Stimulated activated CD8-positive, alpha-beta memory T cell treated with anti-CD3 and anti-CD28 coated beads, Interleukin-15, amount 100 ng/mL, for 48 hours (primary cell): ENCODE results near the gene FZD7.

Experiments used
- DNase-seq, 2 donors: peaks; one replicate each; pipeline ENCODE4 v3.0.0-alpha.2; 2020; ENCODE audit warnings: low read depth in 2 of 2

FZD7 gene

DNA sequence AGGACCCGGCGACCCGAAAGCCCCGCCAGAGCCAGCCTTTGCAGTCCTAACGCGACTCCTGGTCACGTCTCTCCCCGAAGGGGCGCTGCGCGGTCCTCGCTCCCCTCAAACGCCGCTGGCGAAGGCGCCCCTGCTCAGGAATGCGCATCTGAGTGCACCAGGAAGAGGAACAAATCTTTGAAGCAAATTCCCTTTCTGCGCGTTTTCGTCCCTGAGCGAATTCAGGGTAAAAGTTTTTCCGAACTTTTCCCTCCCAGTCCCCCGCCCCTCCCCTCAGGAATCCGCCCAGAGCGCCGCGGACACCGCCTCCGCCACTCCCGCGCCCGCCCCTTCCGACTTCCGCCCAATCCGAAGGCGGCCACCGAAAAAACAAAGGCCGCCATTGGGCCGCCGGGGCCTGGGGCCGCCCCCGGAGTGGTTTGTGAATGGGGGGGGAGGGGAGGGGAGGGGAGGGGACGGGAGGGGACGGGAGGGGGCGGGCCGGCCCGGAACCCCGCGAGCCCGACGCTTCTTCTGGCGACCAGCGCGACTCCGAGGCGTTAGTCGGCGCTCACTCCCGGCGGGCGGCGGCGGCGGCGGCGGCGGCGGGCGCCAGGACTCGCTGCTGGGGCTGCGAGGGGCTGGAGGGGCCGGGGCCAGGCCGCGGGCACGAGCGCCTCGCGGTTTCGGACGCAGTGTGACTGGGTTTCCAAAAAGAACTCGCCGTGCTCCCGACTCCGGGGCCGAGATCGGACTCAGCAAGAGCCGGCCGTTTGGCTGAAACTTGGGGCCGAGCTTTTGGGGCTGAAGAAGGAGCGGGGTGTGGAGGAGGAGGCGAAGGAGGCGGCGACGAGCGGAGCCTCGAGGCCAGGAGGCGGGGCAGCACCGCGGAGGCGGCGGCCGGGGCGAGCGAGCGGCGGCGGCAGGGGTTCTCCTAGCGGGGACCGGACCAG lies at the start of gene FZD7:
TSS of gene FZD7 (plus strand) at position 539 of the 932 bp plus-strand sequence. CDS start 793 bp downstream, outside the sequence.
- peak; percentile 71 to 80 for DNase-seq

DNA sequence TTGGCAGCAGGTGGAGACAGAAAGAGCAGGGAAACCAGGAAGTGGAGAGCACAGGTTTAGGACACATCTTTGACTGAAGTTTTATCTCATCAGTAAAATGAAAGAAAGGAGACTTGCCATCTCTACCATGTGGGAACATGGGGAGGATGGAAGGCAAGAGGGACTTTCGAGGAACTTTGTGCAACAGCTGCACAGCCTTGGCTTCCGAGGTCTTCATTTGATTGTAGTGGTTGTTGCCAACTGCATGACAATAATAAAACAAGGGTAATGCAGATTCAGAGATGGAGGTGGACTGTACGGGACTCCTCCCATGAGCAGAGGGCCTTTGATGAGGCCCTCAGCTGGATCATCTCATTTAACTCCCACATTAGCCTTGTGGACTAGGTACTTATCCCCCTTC lies 49.3 kb upstream of the FZD7 start:
- no peak for DNase-seq

DNA sequence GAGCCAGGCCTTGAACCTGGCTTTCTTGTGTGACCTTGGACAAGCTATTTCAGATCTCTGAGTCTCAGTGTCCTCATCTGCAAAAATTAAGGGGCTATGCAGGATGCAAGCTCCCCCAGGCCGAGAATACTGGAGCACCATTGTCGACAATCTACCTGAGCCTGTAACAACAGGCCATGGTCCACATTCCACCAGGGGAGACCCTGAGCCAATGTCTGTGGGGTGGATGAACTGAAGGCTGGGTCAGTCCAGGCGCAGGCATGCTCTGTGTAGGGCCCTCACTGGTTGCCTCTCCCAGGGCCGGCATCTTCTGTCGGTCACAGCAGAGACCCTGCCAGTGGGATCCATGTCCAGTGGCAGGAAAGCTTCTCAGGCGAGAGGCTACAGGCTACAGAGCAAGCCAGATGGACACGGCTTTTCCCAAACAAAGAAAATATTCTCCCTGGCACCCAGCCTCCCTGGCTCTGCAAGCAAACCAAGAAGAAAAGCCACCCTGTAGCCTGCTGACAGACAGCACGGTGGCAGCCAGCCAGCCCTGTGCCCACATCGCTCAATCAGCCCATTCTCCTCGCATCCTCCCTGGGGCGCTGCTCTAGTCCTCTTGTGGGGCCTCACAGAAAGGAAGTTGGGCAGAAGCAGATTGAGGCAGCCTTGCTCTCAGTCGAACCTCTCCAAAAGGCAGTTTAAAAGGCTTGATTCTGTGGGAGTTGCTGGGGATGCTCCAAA lies 48.7 kb upstream of the FZD7 start:
- DNase-seq = no peak

DNA sequence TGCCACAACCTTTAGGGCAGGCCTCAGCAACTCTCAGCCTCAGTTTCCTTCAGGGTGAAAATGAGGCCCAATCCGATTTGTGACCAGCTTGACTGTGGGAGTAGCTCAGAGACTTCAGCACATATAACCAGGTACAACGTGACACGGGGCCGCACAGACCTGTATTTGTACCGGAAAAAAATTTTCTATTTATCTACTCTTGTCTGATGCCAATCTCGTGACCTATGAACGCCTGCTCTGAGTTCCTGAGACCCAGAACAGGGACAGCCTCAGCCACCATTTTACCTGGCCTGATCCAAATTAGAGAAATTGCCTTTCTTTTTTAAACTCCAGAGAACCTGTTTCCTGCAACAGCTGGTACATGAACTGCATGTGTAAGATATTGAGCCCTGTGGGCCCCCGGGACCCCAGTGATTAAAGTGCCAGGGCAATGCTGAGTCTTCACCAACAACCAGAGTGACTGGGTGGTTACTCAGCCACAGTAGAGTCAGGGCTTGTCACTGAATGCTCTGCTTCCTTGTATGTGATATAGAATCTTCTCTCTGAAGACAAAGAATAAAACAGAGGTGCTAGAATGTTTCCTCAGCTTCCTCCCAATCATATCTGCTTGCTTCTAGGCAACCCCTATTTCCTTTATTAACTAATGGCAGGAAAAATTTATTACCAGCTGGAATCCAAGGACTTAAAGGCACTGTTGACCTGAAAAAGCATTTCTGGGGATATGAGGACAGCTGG lies 47.8 kb upstream of the FZD7 start:
- DNase-seq = no peak

DNA sequence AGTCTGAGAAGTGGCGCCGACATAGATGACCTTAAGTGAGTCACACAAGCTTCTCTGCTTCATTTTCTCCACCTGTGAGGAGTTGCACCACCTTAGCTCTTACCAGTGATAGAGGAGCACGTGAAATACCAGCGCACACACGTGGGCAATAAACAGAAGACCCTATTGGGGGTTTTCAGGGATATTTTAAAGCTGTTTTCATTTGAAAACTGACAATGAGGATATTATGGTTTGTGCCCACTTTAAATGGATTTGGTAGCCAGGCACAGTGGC lies 47.3 kb upstream of the FZD7 start:
- no peak for DNase-seq

DNA sequence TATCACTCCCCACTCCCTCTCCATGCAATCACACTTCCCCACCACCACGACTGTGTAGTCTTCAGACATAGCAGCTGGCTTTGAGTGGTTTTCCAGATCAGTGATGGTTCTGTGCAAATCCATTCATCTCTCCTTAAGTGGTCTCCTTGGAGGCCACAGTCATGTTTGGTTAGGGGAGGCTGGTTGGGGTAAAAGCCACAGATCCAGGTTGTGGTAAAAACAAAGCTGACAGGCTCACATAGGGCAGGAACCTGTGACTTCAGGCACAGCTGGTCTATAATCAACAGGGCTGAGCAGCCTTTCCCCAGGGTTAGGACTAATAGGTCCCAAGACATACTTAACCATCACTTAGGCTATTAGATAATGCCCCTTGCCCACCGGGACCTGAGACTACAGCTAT lies 46.2 kb upstream of the FZD7 start:
- no peak for DNase-seq

DNA sequence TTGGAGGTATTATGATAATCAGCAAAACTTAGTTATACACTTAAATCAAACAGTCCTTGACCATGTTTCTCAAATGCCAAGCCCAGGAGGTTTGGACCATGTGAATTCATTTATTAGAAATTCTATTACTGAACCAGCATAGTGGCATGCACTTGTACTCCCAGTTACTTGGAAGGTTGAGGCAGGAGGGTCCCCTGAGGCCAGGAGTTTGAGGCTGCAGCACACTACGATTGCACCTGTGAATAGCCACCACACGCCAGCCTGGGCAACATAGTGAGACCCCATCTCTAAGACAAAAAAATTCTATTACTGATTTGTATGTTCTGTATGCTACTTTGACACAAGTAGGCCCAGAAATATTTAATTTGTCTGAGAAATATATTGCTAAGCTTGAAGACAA lies 43.6 kb upstream of the FZD7 start:
- DNase-seq = no peak

DNA sequence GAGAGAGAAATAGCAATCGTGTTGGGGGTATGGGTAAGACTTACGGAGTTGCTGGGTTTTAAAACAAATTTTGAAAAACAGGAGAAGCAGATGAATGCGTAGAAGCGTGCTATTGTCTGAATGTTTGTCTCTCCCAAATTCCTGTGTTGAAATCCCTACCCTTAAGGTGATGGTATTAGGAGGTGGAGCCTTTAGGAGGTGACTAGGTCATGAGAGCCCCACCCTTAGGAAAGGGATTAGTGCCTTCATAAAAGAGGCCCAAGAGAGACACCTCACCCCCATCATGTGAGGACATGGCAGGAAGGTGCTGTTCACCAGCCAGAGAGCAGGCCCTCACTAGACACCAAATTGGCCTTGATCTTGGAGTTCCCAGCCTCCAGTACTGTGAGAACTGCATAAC lies 40.7 kb upstream of the FZD7 start:
- DNase-seq = no peak

DNA sequence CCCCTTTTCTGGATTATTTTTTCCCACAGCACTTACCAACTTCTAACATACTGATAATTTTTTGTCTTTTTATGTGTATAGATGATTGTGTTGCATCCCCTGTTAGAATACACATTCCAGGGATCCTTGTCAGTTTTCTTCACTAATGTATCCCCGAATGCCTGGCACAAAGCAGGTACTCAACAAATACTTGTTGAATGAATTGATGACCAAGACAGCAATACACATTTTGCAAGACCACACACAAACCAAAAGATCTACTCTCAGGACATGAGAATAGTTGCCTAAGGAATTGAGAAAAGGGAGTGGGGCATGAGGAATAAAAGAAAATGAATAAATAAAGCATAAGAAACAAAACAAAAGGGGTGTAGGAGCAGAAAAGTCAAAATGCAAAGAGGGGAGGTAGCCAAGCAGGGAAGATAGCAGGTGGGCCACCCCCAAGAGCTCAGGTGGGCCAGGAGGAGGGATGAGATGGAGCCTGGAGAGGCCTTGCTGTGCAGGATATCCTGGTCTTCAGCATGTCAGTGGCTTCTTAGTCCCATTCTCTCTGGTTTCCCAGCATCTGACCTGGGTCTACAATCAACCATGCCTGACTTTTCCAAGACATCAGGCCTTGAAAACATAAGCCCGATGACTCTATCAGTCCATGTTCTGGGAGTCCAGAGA lies 38.5 kb upstream of the FZD7 start:
- no peak for DNase-seq

DNA sequence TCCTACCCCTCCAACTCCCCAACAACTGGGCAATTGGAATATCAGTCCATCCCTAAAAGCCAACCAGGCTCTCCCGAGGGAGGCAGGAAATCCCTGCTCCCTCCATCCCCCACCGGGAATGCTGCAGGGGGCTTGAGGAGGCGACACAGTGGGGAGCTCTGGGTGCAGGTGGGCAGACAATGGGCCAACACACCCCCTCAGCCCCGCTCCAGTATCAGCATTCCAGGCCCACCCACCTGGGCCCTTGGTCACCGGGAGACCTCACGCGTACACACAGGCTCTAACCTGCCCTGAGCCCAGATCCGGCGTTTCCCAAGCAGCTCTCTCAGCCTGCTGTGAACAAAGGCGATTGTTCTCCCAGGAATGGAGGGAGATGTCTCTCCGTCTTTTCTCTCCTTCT lies 37.6 kb upstream of the FZD7 start:
- no peak for DNase-seq

DNA sequence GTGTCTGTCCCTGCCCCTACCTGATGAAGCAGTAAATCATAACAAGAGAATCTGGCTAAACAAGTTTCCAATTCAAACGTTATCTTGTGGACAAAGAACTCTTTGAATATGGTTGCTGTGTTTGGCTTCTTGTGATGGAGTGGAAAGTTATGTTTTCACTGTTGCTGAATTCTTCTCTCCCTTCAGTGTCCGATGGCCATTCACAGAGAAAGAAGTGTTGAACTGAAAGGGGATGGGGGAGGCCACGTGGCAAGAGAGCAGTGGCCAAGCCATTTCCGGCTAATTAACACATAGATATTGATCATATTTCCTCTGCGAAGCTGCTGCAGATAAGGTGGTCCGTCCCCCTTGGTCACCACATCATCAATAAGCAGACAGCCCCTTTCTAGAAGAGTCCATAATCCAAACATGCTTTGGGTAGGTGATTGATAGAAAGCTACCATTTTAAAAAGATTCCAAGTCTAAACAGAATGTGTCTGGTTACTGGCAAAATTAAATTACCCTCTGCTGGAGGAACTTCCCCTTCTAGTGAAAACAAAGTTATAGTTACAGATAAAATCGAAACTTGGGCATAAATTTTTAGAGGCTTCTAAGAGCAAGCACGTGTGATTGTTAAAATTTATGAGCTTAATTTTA lies 36.9 kb upstream of the FZD7 start:
- no peak for DNase-seq

DNA sequence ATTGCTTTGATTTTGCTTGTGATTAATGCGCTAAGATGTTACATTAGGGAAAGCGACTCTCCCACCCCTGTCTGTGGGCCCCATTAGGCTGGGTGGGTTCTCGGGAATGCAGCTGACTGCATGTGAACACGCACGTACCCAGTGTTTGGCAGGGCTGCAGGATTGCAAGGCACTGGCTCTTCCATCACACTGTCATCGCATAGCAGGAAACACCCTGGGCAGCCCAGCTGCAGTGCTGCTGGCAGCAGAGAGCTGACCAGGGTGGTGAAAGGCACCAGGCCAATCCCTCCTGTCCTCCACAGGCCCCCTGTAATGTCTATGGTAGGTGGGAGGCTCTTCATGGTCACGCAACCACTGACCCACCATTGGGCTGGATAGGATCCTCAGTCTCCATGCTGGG lies 34.4 kb upstream of the FZD7 start:
- no peak for DNase-seq

DNA sequence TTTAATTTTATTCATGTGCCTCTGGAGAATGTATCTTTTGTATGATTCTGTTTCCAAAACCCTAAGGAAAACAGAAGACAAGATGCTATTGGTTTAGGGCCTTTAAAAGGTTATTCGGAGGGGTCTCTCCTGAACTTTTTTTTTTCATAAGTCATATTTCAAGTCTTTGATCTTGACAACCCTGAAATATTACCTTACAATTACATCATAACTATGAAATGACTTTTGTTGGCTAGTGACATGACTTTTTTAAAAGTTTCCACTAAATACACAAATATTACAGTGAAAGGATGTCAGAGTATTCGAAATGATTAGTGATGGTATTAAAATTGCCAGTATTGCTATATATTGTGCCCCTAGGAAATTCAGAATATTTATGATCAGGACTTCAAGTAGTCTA lies 31.8 kb upstream of the FZD7 start:
- DNase-seq = no peak

DNA sequence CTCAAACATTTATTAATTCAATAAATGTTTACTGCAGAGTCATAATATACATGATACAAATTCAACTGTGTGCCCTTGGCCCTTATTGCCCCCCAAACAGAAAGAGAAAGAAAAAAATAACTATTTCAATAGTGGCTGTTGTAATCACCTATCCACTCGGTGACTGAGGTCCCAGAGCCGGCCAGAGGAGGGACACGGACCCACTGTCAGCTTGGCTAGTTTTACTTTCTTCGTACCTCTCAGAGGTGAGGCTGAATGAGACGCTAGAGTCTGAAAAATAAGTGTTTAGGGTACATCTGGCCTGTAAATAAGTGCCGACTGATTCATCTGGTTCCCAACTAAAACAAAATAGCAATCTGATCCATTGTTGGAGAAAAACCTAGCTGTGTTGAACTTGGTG lies 31.3 kb upstream of the FZD7 start:
- DNase-seq = no peak

DNA sequence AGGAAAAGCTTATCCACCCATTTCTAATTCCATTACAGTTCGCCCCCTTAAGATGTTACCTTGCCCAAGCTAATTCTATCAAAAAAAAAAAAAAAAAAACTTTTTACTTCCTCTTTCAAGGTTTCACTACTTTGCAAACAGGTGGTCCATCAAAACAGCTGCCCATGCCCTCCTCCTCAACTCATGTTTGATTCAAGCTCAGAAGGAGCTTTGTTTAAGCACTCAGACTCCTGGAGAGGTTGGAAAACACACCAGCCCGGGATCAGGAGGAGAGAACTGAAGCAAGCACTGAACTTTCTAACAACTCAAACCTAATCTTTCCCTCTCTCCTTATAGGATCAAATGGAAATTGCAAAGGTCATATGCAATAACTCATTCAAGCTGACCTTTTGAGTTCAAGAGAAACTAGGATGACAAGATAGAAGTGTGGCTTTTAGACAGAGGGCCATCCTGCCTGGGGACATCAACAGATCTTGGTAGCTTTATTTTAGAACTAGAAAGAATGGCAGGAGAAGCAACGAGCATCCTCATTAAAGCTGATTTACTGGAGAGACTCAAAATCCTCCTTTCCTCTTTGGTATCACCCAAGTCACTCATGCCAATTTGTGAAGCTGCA lies 28.3 kb upstream of the FZD7 start:
- DNase-seq = no peak

DNA sequence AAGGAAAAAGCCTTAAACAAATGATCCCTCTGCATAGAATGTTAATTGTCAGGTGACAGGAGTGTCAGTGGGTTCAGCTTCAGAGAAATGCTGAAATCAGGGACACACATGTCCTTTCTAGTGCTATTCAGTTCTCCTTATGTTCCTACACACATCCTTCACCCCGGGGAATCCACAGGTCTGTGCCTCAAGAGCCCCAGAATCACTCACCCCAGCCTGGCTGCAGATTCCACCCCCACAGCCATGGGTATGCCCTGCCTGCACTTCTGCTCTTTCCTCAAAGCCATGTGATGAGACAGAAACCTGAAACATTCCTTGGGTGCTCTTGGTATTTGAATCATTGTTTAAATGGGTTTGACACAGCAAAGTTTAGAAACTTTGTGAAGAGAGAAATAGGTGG lies 27.4 kb upstream of the FZD7 start:
- no peak for DNase-seq

DNA sequence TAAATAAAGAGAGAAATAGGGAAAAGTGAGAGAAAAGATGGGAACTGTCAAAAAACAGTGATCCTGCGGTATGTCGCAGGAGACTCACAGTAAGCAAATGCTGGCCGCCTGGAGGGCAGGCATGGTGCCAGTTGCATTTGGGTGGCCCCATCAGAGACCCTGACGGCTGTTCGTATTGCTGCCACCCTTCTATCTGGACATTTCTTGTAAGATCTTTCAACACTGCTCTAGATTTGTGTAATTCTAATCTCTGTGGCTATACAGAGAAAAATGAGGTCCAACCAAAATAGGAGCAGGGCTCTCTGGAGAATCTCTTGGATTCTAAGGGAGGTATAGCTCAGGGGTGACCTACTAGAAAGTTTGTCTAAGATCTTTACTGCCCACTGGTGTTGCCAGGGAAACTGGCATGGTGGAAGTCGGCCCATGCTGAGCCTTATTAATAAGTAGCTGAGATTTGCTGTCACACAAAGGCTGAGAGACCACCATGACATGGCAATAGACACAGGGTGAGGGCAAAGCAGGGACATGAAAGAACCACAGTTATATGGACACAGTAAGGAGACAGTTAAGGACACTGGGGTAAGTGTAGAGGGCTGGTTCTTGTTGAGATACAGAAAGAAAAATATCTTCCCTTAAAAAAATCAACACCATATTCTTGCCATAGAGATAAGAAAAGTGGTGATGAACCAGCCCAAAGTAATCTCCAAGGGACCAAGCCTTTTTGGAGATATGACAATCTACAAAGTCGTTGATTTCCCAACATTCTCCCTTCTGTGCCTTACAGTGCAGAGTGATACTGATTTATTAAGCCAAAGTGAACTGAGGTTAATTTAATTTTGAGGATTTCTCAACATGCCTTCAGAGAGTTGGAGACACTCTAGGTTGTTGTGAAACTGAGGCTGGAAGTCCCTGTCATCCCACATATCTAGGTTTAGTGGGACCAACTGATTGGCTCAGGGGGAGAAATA lies 26.4 kb upstream of the FZD7 start:
- no peak for DNase-seq

DNA sequence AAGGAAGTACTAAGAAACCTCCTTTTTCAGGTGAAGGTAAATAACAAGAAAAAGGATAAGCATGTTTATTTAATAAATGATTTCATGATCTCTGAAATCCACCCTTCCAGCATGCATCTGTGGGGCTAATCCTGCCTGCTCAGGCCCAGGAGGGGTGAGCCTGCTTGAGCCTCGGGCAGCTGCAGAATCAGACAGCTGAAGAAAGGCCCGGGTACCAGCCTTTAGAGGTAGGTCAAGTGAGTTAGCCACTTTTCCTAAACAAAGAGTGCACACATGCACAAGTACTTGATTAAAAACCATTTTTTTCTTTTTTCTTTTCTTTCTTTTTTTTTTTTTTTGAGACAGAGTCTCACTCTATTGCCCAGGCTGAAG lies 25.7 kb upstream of the FZD7 start:
- DNase-seq = no peak

DNA sequence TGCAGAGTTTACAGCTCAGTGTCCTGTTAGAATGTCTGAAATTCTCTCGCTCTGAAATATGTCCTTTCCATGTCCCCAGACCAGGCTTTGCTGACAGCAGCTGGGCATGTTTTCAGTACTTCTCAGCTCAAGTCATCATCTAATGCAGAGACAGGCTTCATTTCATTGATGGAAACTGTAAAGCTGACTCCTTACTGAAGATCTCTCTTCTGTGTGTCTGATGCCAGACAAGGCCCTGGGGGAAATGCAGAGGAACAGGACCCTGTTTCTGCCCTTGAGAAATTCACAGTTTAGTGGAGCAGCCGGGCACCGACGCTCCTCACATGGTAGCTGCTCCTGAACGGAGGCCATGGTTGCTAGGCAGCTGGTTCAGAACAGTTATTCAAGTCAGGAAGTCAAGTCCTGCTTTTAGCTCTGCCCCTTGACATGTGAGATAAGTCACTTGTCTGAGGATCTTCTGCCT lies 24.6 kb upstream of the FZD7 start:
- DNase-seq = no peak

DNA sequence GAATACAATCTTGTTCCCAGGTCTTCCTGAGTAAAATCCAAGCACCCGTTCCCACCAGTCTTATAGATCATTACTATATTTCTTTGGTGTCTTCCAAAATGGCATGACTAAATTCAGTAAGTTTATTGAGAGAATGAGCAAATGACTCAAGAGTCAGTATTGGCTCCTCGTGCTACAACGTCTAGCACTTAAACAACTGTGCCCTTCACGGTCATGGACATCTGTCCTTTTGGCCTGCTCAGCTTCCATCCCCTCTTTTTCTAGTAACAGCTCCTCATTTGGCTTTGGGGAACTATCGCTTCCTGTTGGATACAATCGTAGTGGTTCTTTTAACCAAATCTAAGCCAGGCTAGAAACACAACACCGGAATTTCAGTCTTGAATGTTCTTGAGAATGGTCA lies 24.1 kb upstream of the FZD7 start:
- DNase-seq = no peak
